HG03097 (cell line): ENCODE data around the gene ENO2.
"Not testable (repeated sequence)": the region's sequence is repeated elsewhere in the genome, so short reads cannot be mapped to it uniquely, and the experiment has no call there.

ENCODE experiments used
- ATAC-seq: cut with Tn5 transposase; IDR thresholded peaks from one replicate; pipeline ENCODE4 v1.9.1; 2021; ENCODE audit not compliant: unreplicated experiment, low FRiP score

ENO2 gene

DNA sequence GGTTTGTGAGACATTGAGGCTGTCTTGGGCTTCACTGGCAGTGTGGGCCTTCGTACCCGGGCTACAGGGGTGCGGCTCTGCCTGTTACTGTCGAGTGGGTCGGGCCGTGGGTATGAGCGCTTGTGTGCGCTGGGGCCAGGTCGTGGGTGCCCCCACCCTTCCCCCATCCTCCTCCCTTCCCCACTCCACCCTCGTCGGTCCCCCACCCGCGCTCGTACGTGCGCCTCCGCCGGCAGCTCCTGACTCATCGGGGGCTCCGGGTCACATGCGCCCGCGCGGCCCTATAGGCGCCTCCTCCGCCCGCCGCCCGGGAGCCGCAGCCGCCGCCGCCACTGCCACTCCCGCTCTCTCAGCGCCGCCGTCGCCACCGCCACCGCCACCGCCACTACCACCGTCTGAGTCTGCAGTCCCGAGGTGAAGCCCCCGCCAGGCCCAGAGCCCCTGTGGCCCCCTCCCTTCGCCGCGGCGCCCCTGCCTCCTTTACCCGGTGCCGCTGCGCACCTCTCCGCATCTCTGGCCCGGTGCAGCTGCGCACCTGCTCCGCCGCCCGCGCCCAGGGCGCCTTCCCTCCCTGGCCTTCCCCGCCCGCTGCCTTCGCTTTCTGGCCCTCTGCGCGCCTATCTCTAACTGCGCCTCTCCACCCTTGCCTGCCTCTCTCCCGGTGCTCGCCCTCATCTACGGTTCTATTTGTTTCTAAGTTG, at the start of gene ENO2:
Gene ENO2 (plus strand): TSS at position 335 of the 701 bp plus-strand sequence. CDS start 1,253 bp downstream, outside the sequence.
- ATAC-seq: peak; percentile 51

GRCh38 chr12:6865307-6865706, 49.1 kb upstream of the ENO2 start:
- ATAC-seq: not testable (repeated sequence)

DNA sequence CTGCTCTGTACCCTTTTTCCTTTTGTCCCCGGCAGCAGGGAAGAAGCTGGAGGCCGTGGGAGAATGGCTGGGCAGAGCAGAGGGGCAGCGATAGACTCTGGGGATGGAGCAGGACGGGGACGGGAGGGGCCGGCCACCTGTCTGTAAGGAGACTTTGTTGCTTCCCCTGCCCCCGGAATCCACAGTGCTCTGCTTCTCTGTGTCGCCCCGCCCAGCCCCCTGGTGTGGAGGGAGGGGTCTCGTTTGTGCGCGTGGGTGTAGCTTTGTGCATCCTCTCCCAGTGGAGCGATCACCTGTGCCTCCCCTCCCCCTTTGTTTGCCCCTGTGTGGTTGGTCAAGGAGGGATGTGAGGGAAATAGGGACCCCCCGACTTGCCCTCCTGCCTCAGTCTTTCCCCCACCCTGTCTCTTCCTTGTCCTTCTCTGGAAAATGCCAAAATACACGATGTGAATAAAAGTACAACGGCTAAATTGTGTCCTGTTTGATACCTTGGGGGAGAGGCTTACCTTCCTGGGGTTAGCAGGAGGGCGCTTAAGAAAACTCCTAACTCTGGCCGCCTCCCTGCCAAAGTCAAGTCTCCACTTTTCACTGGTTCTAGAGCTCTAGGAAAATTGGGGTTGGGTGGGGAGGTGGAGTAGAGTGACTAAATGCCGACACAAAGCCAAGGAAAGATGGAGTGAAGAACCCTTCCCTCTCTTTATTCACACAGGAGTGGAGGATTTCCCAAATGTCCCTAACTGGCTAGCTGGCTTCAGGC, 48.0 kb upstream of the ENO2 start:
- ATAC-seq: no peak

DNA sequence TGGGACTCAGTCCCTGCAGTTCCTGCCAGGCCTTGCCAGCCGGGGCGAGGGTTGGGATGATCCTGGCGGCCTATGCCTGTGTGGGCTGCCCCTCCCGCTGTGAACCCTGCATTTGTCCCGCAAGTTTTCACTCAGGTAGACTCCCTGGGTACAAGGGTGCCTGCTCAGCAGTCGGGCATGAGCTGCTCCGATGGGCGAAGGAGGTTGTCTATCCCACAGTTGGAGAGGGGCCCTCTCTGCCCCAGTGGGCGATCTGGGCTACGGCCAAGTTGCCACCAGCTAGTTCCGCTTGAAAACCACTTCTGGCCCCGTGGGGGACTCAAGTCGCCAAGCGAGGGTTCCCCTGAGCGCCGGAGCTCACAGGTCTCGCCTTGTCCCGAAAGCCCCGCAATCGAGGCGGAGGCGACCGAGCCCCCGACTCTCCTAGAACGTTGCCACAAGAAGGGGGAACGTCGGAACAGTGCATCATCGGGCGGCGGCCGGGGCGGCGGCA, 47.4 kb upstream of the ENO2 start:
- peak; percentile 1 for ATAC-seq

GRCh38 chr12:6867413-6868210, 46.8 kb upstream of the ENO2 start, which contains the start of gene TPI1:
TPI1 (plus strand) TSS chr12:6867531; CDS start chr12:6867567, 36 bp downstream.
- peak; percentile 54 for ATAC-seq

- ATAC-seq: no peak
Measured at GRCh38 chr12:6868211-6869048, 46.0 kb upstream of the ENO2 start.

DNA sequence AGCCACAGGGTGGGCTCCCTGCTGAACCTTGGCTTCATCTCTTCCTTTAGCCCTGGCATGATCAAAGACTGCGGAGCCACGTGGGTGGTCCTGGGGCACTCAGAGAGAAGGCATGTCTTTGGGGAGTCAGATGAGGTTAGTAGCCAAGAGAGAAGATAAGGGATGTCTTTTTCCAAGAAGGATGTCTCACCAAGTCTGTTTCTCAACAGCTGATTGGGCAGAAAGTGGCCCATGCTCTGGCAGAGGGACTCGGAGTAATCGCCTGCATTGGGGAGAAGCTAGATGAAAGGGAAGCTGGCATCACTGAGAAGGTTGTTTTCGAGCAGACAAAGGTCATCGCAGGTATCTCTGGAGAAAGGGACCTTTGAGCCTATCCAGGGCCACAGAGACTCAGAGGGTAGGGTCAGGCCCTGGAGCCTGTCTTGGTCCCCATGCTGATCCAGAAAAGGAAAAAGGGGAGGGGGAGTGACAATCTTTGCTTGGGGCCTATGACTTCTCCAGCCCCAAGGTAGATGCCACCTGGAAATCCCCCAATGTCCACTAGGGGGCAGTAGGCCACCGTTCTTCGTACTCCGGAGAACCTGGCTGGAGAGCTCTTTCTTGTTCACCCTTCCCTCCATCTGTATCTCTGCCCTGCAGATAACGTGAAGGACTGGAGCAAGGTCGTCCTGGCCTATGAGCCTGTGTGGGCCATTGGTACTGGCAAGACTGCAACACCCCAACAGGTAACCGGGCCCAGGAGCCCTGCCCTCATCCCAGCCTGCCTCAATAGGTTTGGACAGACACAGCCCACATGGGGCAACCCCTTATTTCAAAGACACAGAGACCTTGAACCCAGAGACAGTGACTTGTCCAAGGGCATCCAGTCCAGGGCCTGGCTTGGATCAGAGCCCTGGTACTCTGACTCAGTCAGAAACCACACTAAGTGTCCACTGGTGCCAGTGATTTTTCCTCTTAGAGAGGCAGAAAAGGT, 45.0 kb upstream of the ENO2 start:
- no peak for ATAC-seq

DNA sequence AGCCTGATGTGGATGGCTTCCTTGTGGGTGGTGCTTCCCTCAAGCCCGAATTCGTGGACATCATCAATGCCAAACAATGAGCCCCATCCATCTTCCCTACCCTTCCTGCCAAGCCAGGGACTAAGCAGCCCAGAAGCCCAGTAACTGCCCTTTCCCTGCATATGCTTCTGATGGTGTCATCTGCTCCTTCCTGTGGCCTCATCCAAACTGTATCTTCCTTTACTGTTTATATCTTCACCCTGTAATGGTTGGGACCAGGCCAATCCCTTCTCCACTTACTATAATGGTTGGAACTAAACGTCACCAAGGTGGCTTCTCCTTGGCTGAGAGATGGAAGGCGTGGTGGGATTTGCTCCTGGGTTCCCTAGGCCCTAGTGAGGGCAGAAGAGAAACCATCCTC, 44.1 kb upstream of the ENO2 start:
- not testable (repeated sequence) for ATAC-seq

GRCh38 chr12:6871052-6871957, 43.1 kb upstream of the ENO2 start:
- no peak for ATAC-seq

DNA sequence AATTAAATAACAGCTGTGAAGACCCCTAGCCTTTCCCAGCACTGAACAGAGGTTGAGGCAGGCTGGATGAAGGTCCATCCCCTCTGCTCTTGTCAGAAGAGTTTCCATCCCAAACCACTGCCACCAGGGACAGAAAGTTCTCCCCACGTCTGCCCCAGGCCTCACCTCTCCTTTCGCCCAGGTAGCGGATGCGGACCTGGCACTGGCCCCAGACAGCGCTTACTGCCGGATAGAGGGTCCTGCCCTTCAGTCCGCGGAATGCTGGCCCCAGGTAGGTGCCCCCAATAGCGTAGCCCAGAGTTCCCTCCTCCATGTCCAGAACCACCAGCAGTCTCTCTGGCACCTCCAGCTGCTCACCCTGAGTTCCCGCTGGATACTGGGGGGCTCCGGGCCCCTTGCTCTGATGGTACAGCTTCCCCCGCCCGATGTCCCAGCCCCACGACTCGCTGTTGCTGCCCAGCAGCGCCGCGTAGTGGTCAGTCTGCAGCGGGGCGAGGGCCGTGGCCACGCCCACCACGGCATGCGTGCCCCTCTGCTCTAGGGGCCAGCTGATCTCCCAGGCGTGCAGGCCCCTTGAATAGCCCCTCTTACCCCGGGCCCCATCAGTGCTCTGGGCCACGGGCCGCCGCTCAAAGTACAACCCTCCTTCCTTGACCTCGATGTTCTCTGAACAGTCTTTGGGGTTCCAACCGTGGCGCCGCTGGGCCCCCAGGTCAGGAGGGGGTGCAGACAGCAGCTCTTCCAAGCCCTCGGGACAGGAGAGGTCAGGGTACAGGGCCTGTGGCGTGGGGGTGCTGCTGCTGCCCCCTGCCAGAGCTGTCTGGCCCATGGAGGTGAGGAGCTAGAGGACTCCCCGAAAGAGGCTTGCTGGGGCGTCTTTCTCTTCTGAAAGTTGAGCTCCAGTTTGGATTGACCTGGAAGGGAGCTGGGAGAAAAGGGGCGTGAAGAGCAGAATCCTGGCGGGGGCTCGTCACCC, 42.0 kb upstream of the ENO2 start:
- ATAC-seq: peak; percentile 25

GRCh38 chr12:6873094-6874014, 41.0 kb upstream of the ENO2 start, which contains the start of gene SPSB2:
SPSB2 (minus strand) TSS chr12:6873303; CDS start chr12:6872901, 402 bp downstream.
- ATAC-seq: peak; percentile 70

DNA sequence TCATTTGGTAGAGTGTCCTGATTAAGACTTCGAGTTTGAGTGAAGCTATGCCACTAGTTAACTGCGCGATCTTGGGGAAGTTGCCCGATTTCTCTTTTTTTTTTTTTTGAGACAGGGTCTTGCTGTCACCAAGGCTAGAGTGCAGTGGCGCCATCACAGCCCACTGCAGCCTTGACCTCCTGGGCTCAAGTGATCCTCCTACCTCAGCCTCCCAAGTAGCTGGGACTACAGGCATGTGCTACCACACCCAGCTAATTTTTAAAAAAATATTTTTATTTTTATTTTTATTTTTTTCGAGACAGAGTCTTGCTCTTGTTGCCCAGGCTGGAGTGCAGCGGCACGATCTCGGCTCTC, 40.4 kb upstream of the ENO2 start:
- not testable (repeated sequence) for ATAC-seq

DNA sequence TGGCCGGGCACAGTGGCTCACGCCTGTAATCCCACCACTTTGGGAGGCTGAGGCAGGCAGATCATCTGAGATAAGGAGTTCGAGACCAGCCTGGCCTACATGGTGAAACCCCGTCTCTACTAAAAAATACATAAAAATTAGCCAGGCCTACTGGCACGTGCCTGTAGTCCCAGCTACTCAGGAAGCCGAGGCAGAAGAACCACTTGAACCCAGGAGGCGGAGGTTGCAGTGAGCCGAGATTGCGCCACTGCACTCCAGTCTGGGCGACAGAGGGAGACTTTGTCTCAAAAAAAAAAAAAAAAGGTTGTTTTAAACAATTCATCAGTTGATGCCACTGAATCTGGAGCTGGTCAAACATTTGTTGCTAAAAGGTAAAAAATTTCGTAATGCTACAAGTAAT, 34.6 kb upstream of the ENO2 start:
- not testable (repeated sequence) for ATAC-seq

DNA sequence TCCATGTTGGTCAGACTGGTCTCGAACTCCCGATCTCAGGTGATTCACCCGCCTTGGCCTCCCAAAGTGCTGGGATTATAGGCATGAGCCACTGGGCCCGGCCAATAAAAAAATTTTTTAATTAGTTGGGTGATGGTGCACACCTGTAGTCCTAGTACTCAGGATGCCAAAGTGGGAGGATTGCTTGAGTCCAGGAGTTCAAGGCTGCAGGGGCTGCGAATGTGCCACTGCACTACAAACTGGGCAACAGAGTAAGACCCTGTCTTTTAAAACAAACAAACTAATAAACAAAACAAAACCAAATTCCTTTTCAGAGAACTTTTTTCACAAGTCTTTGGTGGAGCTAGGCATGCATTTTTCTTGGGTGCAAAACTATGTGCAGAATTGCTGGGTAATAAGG, 31.1 kb upstream of the ENO2 start:
- no peak for ATAC-seq

DNA sequence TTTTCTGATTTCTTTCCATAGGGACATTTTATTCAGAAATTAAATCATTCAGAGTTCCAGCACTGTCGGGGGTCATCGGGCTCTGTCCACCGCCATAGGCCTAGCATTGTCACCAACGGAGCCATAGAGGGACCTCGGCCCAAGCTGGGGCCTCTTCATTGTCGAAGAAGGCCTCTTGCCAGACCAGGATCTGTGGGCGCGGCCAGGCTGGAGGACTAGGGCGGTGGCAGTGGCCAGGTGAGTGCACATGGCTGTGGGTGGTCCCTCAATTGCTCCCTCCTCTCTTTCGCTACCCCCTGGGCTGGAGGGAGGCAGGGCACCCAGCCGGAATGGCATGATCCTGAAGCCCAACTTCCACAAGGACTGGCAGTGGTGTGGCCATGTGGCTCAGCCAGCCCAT, 30.7 kb upstream of the ENO2 start:
- no peak for ATAC-seq

- no peak for ATAC-seq
Measured at GRCh38 chr12:6884539-6884938, 29.8 kb upstream of the ENO2 start.
